HG02884 (cell line): Measurements from ENCODE around the gene GJC1.
"Not testable (repeated sequence)": the region's sequence is repeated elsewhere in the genome, so short reads cannot be mapped to it uniquely, and the experiment has no call there.

ENCODE experiments used
- ATAC-seq: cut with Tn5 transposase; IDR thresholded peaks from one replicate; pipeline ENCODE4 v1.9.1; 2021; ENCODE audit warnings: mild to moderate bottlenecking, moderate library complexity; ENCODE audit not compliant: unreplicated experiment

GJC1 gene

GRCh38 chr17:44846206-44846605, 16.1 kb upstream of the GJC1 start:
- no peak for ATAC-seq

- ATAC-seq, result no peak
Measured at GRCh38 chr17:44844390-44844830, 14.3 kb upstream of the GJC1 start.

- ATAC-seq, result no peak
Measured at GRCh38 chr17:44842748-44843147, 12.7 kb upstream of the GJC1 start.

- ATAC-seq, result no peak
Measured at GRCh38 chr17:44840936-44841335, 10.8 kb upstream of the GJC1 start.

- no peak for ATAC-seq
Measured at GRCh38 chr17:44840274-44840673, 10.2 kb upstream of the GJC1 start.

- ATAC-seq, result no peak
Measured at GRCh38 chr17:44837196-44837595, 7.1 kb upstream of the GJC1 start.

GRCh38 chr17:44832805-44833204, 2.7 kb upstream of the GJC1 start:
- ATAC-seq, result no peak

GRCh38 chr17:44831371-44831770, 1.3 kb upstream of the GJC1 start:
- ATAC-seq, result no peak

GRCh38 chr17:44830359-44831288, 537 bp upstream of the GJC1 start:
- ATAC-seq, result no peak

- ATAC-seq, result no peak
Measured at GRCh38 chr17:44828919-44829522, 1.1 kb downstream of the GJC1 start.

GRCh38 chr17:44827863-44828262, 2.2 kb downstream of the GJC1 start:
- no peak for ATAC-seq

- ATAC-seq, result no peak
Measured at GRCh38 chr17:44826123-44826790, 3.8 kb downstream of the GJC1 start.

- ATAC-seq, result not testable (repeated sequence)
Measured at GRCh38 chr17:44825236-44825635, 4.9 kb downstream of the GJC1 start.

- no peak for ATAC-seq
Measured at GRCh38 chr17:44820631-44821212, 9.4 kb downstream of the GJC1 start.

- ATAC-seq, result not testable (repeated sequence)
Measured at GRCh38 chr17:44818508-44818907, 11.6 kb downstream of the GJC1 start.

GRCh38 chr17:44812263-44812662, 17.8 kb downstream of the GJC1 start:
- no peak for ATAC-seq

- ATAC-seq, result not testable (repeated sequence)
Measured at GRCh38 chr17:44808656-44809388, 21.3 kb downstream of the GJC1 start.

GRCh38 chr17:44808156-44808555, 21.9 kb downstream of the GJC1 start:
- ATAC-seq, result no peak

GRCh38 chr17:44807817-44808155, 22.3 kb downstream of the GJC1 start:
- no peak for ATAC-seq

- ATAC-seq, result no peak
Measured at GRCh38 chr17:44807093-44807816, 22.8 kb downstream of the GJC1 start.
